Transverse colon (tissue), 4 donors: ENCODE results near the gene WBP1L. TPM values are rescaled to one million over a fixed set of nuclear protein-coding genes. Genes with fewer than 3 reads are reported as not detected.

Source experiments
- DNase-seq: peaks from one replicate; pipeline ENCODE4 v3.0.0-alpha.2; 2019
- H3K27ac ChIP-seq, 4 donors: fragments of 200-600 bp; sonication (generic); 2 replicates each; pipeline ENCODE4 v1.5.1; 2016 to 2018; ENCODE audit warnings: inconsistent platforms in 4 of 4
- H3K27me3 ChIP-seq: fragments of 200-600 bp; sonication (generic); 2 replicates; pipeline ENCODE4 v1.5.1; 2017; ENCODE audit warnings: inconsistent platforms
- H3K36me3 ChIP-seq, 4 donors: fragments of 200-600 bp; sonication (generic); 2 replicates each; pipeline ENCODE4 v1.5.1; 2017 to 2019; ENCODE audit warnings: inconsistent platforms in 4 of 4
- H3K4me1 ChIP-seq, 4 donors: fragments of 200-600 bp; sonication (generic); 2 replicates each; pipeline ENCODE4 v1.5.1; 2017 to 2020; ENCODE audit warnings: inconsistent platforms in 4 of 4
- H3K4me3 ChIP-seq, 4 donors: fragments of 200-600 bp; sonication (generic); 1 replicate in 1 of 4; 2 replicates in 3 of 4; pipeline versions ENCODE4 v1.5.1 to v1.6.1; 2017 to 2019; ENCODE audit warnings: inconsistent platforms in 4 of 4
- H3K9me3 ChIP-seq, 2 donors: fragments of 200-600 bp; sonication (generic); 2 replicates each; pipeline ENCODE4 v1.5.1; 2017 to 2019; ENCODE audit warnings: inconsistent platforms in 2 of 2
- CTCF ChIP-seq, 5 experiments: fragments of 200-600 bp in 3 of 5; fragments of 450-650 bp in 2 of 5; sonication (generic) in 3 of 5; IDR thresholded peaks; 1 replicate in 2 of 5; 2 replicates in 3 of 5; pipeline ENCODE4 v1.5.1; 2016 to 2017; ENCODE audit warnings: antibody characterized with exemption in 5 of 5, inconsistent platforms in 3 of 5, mild to moderate bottlenecking in 2 of 5, moderate library complexity in 1 of 5
- EP300 ChIP-seq: sonication (generic); formaldehyde crosslinking; IDR thresholded peaks from one replicate; pipeline ENCODE4 v1.6.1; 2017; ENCODE audit warnings: antibody characterized with exemption, low read depth
- POLR2A ChIP-seq: fragments of 450-650 bp; IDR thresholded peaks from one replicate; pipeline ENCODE4 v1.6.1; 2016; ENCODE audit warnings: antibody characterized with exemption, mild to moderate bottlenecking, moderate library complexity
- POLR2AphosphoS5 ChIP-seq, 3 donors: sonication (generic); formaldehyde crosslinking; IDR thresholded peaks; one replicate each; pipeline ENCODE4 v1.6.1; 2016; ENCODE audit warnings: antibody characterized with exemption in 3 of 3
- WGBS, 2 donors: methylation state at CpG; one replicate each; pipeline ENCODE4 v1.1.5; 2018; ENCODE audit warnings: low coverage in 1 of 2; 5-methylcytosine and 5-hydroxymethylcytosine counted together
- in situ Hi-C, 4 donors: fragments of 200-750 bp; cut with MboI; loops; one replicate each; pipeline versions ENCODE4 v1.15.0 to v1.15.1; 2017; ENCODE audit warnings: low sequenced_read_pairs in 3 of 4, low pct_ligation_motif_present in 1 of 4, low pct_unique_long_range_greater_than_20kb in 1 of 4
- intact Hi-C: fragments of 100-400 bp; cut with DNase I; formaldehyde crosslinking; loops from one replicate; pipeline ENCODE4 v1.15.1; 2023; ENCODE audit warnings: low total_unique reads
- total RNA-seq, 4 donors: library from RNA; depleted of rRNA; stranded (reverse); fragments of >200 nt; gene quantifications; one replicate each; pipeline ENCODE4 v1.1.0, GENCODE V29; 2016

Gene WBP1L
- total RNA-seq, 4 donors from 2014 or later: 68.9 to 168 (median 129) TPM

GRCh38 chr10:102832248-102832647 lies 88.5 kb downstream of the WBP1L start:
- intact Hi-C loops: loop anchor here (10.0 kb wide), 1 partner anchor 107 kb away; no protein-coding TSS in a partner anchor

GRCh38 chr10:102832987-102833386 lies 89.2 kb downstream of the WBP1L start:
- 83% methylated on average over 4 of the region's 4 CpGs; no CpG with 5 or more reads in 1 of the 2 donors for WGBS, 2 donors
- intact Hi-C loops (loop anchor here (10.0 kb wide), 1 partner anchor 108 kb away; no protein-coding TSS in a partner anchor), in situ Hi-C loops (loop anchor here in 3 of 4 donors (10.0 kb wide), 2 partner anchors 72 to 232 kb away; no protein-coding TSS in a partner anchor)
- Histone ChIP-seq H3K4me3 (no peak overlapping the region), H3K9me3 (peaks cover 2 to 3% of the 10 kb centered on the region in 2 donors), H3K27ac (no peak overlapping the region), H3K4me1 (peaks cover 0 to 10% (median 9%) of the 10 kb centered on the region in 4 donors), H3K27me3 (peaks cover 5% of the 10 kb centered on the region), H3K36me3 (no peaks in the 10 kb centered on the region)
- TF ChIP-seq POLR2AphosphoS5 (IDR thresholded peaks at IDR 0.05) (no peak), CTCF (IDR thresholded peaks at IDR 0.05) (no peak), EP300 (no peak), POLR2A (no peak)
- no peak for DNase-seq

More at GRCh38 chr10:102832248-102832647, 88.5 kb downstream of the WBP1L start:
- 86 to 92% methylated on average over 5 to 14 of the region's 14 CpGs for WGBS, 2 donors
- Histone ChIP-seq H3K27me3 (peaks cover 5% of the 10 kb centered on the region), H3K4me3 (no peak overlapping the region), H3K9me3 (no peaks in the 10 kb centered on the region), H3K27ac (no peak overlapping the region), H3K36me3 (no peaks in the 10 kb centered on the region), H3K4me1 (peaks cover 0 to 10% (median 9%) of the 10 kb centered on the region in 4 donors)
- in situ Hi-C loops: loop anchor here in 3 of 4 donors (10.0 kb wide), 2 partner anchors 73 to 233 kb away; no protein-coding TSS in a partner anchor
- TF ChIP-seq CTCF (IDR thresholded peaks at IDR 0.05) (no peak), EP300 (no peak), POLR2AphosphoS5 (IDR thresholded peaks at IDR 0.05) (no peak), POLR2A (no peak)
- no peak for DNase-seq

GRCh38 chr10:102834143-102834542 lies 90.4 kb downstream of the WBP1L start:
- Histone ChIP-seq H3K27me3 (peaks cover 5% of the 10 kb centered on the region), H3K27ac (no peak overlapping the region), H3K4me1 (peaks cover 0 to 10% (median 9%) of the 10 kb centered on the region in 4 donors), H3K9me3 (peaks cover 8 to 9% of the 10 kb centered on the region in 2 donors), H3K36me3 (no peaks in the 10 kb centered on the region), H3K4me3 (no peak overlapping the region)
- no peak for DNase-seq
- in situ Hi-C loops (loop anchor here in 3 of 4 donors (10.0 kb wide), 2 partner anchors 71 to 231 kb away; no protein-coding TSS in a partner anchor), intact Hi-C loops (loop anchor here (10.0 kb wide), 1 partner anchor 109 kb away; no protein-coding TSS in a partner anchor)
- TF ChIP-seq POLR2AphosphoS5 (IDR thresholded peaks at IDR 0.05): no peak
- no peak for TF ChIP-seq POLR2A
- WGBS, 2 donors: 26 to 35% methylated on average over 5 to 9 of the region's 9 CpGs

GRCh38 chr10:102835007-102835482 lies 91.3 kb downstream of the WBP1L start:
- WGBS, 2 donors: 75% methylated on average over 11 of the region's 11 CpGs; no CpG with 5 or more reads in 1 of the 2 donors
- no peak overlapping the region for H3K4me3 ChIP-seq
- peak; percentile 80 to 88 (median 83) for TF ChIP-seq CTCF (IDR thresholded peaks at IDR 0.05)
- no peak for TF ChIP-seq POLR2AphosphoS5 (IDR thresholded peaks at IDR 0.05)
- peaks cover 0 to 10% (median 9%) of the 10 kb centered on the region in 4 donors for H3K4me1 ChIP-seq
- no peak overlapping the region for H3K27ac ChIP-seq
- peaks cover 8 to 9% of the 10 kb centered on the region in 2 donors for H3K9me3 ChIP-seq
- intact Hi-C loops (loop anchor here (5.0 to 10.0 kb wide), 2 partner anchors 62 to 110 kb away; no protein-coding TSS in a partner anchor), in situ Hi-C loops (loop anchor here in 3 of 4 donors (5.0 to 10.0 kb wide), 3 partner anchors 67 to 230 kb away; no protein-coding TSS in a partner anchor)
- H3K27me3 ChIP-seq: peaks cover 5% of the 10 kb centered on the region
- peak; percentile 78 for DNase-seq
- no peaks in the 10 kb centered on the region for H3K36me3 ChIP-seq
